Kidney (tissue), 14 donors: Measurements from ENCODE around the gene MMP14. TPM values are rescaled to one million over a fixed set of nuclear protein-coding genes. Genes with fewer than 3 reads are reported as not detected.

Experiments
- DNase-seq, 5 donors: peaks; one replicate each; pipeline ENCODE4 v3.0.0-alpha.2; 2013 to 2020
- FAIRE-seq: peaks from 2 replicates; lab custom pipeline; 2012; peaks lifted over from hg19 to GRCh38; lab: Jason Lieb, UNC
- H3K27ac ChIP-seq, 2 donors: one replicate each; pipeline ENCODE4 v1.7.0; 2013; ENCODE audit warnings: low read depth in 2 of 2, low read length in 2 of 2, inconsistent platforms in 1 of 2
- H3K27me3 ChIP-seq: one replicate; pipeline ENCODE4 v1.7.1; 2013; ENCODE audit warnings: low read length, inconsistent platforms; ENCODE audit not compliant: control insufficient read depth, insufficient read depth
- H3K36me3 ChIP-seq, 3 donors: one replicate each; pipeline versions ENCODE4 v1.7.0 to v1.7.1; 2013; ENCODE audit warnings: low read length in 3 of 3, control low read depth in 1 of 3, inconsistent platforms in 1 of 3; ENCODE audit not compliant: insufficient read depth in 3 of 3, control insufficient read depth in 2 of 3
- H3K4me1 ChIP-seq, 3 donors: one replicate each; pipeline versions ENCODE4 v1.7.0 to v1.7.1; 2013; ENCODE audit warnings: low read length in 3 of 3, inconsistent platforms in 1 of 3, low read depth in 1 of 3; ENCODE audit not compliant: control insufficient read depth in 2 of 3, insufficient read depth in 2 of 3
- H3K4me3 ChIP-seq, 3 donors: one replicate each; pipeline versions ENCODE4 v1.7.0 to v1.8.1; 2013; ENCODE audit warnings: low read length in 3 of 3, control low read depth in 1 of 3, inconsistent platforms in 1 of 3
- H3K9ac ChIP-seq, 3 donors: one replicate each; pipeline versions ENCODE4 v1.7.0 to v1.7.1; 2013; ENCODE audit warnings: low read length in 3 of 3, control low read depth in 1 of 3, inconsistent platforms in 1 of 3
- H3K9me3 ChIP-seq, 3 donors: one replicate each; pipeline versions ENCODE4 v1.7.0 to v1.7.1; 2013; ENCODE audit warnings: low read length in 3 of 3, control low read depth in 1 of 3, inconsistent platforms in 1 of 3; ENCODE audit not compliant: control insufficient read depth in 2 of 3, insufficient read depth in 1 of 3
- intact Hi-C: fragments of 100-400 bp; cut with DNase I; formaldehyde crosslinking; loops from one replicate; pipeline ENCODE4 v1.11.1; 2022
- polyA plus RNA-seq: library from polyadenylated mRNA; stranded (reverse); fragments of 350-450 nt; fragmentation: Illumina TruSeq; extraction: RNeasy Lipid Tissue Mini Kit (QIAGEN cat#74804); gene quantifications from one replicate; pipeline ENCODE4 v1.2.3, GENCODE V29; 2014; ENCODE audit warnings: low read depth, low replicate concordance; ENCODE audit not compliant: insufficient read depth
- total RNA-seq: library from RNA; stranded (reverse); fragmentation: NEBNext Ultra II Directional; extraction: Animal tissue kit (Norgen Biotek cat#: 25700); gene quantifications from one replicate; pipeline ENCODE4 v1.2.1, GENCODE V29; 2021
- TF ChIP-seq, protein P1 (sequence below): IDR thresholded peaks from 3 replicates; pipeline ENCODE4 v1.5.1; 2012; ENCODE audit warnings: mild to moderate bottlenecking, moderate library complexity, borderline replicate concordance; ENCODE audit not compliant: insufficient read depth; ENCODE audit errors: extremely low read depth
- donor health status: control.
- donor health status: control.
- donor health status: control.
- donor health status: control.
- donor health status: control.
- donor health status: DM: yes; HTN: yes; CAD: no.
- donor health status: Normal renal cell carcinoma (clear cell type).

MMP14 gene
- total and polyA plus RNA-seq, 2 donors from 2014 or later, result 30.1 to 108 TPM

DNA sequence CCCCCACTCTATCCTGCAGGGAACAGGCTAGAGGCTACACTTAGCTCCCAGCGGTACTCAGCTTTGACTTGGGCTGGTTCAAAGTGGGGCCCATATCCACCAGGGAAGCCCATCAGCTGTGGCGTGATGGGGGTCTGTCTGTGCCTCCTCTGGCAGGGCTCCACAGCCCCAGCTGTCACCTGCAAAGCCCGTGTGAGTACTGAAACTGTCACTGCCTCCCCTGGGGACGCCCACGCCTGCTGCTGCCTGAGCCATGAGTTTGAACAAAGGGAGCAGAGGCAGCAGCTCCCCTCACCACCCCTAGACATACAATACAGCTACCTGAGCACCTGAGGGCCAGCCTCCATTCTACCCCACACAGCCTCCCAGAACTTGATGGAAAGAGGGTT lies 51.6 kb downstream of the MMP14 start:
- TF ChIP-seq, protein P1, sequence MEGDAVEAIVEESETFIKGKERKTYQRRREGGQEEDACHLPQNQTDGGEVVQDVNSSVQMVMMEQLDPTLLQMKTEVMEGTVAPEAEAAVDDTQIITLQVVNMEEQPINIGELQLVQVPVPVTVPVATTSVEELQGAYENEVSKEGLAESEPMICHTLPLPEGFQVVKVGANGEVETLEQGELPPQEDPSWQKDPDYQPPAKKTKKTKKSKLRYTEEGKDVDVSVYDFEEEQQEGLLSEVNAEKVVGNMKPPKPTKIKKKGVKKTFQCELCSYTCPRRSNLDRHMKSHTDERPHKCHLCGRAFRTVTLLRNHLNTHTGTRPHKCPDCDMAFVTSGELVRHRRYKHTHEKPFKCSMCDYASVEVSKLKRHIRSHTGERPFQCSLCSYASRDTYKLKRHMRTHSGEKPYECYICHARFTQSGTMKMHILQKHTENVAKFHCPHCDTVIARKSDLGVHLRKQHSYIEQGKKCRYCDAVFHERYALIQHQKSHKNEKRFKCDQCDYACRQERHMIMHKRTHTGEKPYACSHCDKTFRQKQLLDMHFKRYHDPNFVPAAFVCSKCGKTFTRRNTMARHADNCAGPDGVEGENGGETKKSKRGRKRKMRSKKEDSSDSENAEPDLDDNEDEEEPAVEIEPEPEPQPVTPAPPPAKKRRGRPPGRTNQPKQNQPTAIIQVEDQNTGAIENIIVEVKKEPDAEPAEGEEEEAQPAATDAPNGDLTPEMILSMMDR, result no peak
- no peaks in the 10 kb centered on the region for H3K27me3 ChIP-seq
- peak overlapping the region in 1 of 2 donors; percentile 30 for H3K27ac ChIP-seq
- H3K4me3 ChIP-seq, result peak overlapping the region; percentile 65 to 91 (median 84)
- intact Hi-C loops, result no loop called here
- H3K4me1 ChIP-seq, result peaks cover 0 to 13% (median 4%) of the 10 kb centered on the region in 3 donors
- DNase-seq, result peak in 1 of 5 donors; percentile 54
- FAIRE-seq, result no peak
- peak overlapping the region in 1 of 3 donors; percentile 54 for H3K9ac ChIP-seq
- no peaks in the 10 kb centered on the region for H3K36me3 ChIP-seq
- H3K9me3 ChIP-seq, result no peaks in the 10 kb centered on the region

DNA sequence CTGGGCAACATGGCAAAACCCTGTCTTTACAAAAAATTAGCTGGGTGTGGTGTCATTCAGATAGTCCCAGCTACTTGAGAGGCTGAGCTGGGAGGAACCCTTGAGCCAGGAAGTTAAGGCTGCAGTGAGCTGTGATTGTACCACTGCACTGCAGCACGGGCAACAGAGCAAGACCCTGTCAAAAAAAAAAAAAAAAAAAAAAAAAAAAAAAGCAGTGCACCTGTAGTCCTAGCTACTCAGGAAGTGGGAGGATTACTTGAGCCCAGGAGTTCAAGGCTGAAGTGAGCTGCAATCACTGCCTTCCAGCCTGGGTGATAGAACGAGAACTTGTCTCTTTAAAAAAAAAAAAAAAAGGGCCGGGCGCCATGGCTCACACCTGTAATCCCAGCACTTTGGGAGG lies 52.3 kb downstream of the MMP14 start:
- Histone ChIP-seq H3K27me3 (no peaks in the 10 kb centered on the region), H3K36me3 (no peaks in the 10 kb centered on the region), H3K9me3 (no peaks in the 10 kb centered on the region), H3K4me3 (no peak overlapping the region), H3K4me1 (peaks cover 0 to 9% (median 4%) of the 10 kb centered on the region in 3 donors), H3K27ac (no peak overlapping the region), H3K9ac (no peak overlapping the region)
- no peak for FAIRE-seq
- TF ChIP-seq, protein P1, result no peak
- intact Hi-C loops, result no loop called here
- no peak for DNase-seq

DNA sequence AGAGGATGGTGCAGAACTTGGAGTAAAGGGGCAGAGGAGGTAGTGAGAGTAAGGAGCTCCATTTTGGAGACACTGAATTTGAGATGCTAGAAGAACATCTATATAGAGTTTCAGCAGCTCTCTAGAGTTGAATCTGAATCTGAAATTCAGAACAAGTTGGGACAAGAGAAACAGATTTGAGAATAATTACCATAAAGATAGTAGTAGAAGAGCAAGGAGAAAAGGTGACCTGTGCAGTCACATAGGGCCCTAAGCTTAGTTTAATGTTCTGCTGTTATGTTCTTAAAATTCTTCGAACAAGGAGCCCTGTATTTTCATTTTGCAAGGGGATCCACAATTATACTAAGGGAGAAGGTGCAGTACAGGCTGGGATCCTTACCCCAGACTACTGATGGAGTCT lies 54.0 kb downstream of the MMP14 start:
- Histone ChIP-seq H3K27ac (no peak overlapping the region), H3K27me3 (no peaks in the 10 kb centered on the region), H3K4me3 (no peak overlapping the region), H3K9me3 (no peaks in the 10 kb centered on the region), H3K36me3 (no peaks in the 10 kb centered on the region), H3K4me1 (peaks cover 0 to 9% (median 4%) of the 10 kb centered on the region in 3 donors), H3K9ac (no peak overlapping the region)
- TF ChIP-seq, protein P1, result no peak
- intact Hi-C loops, result no loop called here
- no peak for FAIRE-seq
- DNase-seq, result no peak

DNA sequence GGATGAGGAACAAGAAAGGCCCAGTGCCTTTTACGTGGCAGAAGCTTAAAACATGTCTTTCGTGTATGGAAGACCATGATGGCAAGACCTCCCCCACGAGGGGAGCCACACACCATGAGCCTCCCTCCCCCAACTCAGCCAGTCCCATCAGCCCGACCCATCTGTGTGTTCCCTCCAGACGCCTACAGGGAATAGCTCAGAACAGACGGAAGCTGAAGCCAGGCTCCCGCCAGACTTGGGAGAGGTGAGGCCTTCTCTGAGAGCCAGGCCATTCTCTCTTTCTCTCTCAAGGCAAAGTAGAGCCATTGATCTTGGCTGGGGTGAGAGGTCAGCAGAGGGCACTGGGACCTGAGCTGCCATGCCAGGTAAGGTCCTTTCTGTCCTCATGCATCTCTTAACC lies 56.1 kb downstream of the MMP14 start:
- no peaks in the 10 kb centered on the region for H3K27me3 ChIP-seq
- H3K4me3 ChIP-seq, result no peak overlapping the region
- no peak overlapping the region for H3K27ac ChIP-seq
- H3K4me1 ChIP-seq, result peaks cover 0 to 2% (median 0%) of the 10 kb centered on the region in 3 donors
- no peaks in the 10 kb centered on the region for H3K36me3 ChIP-seq
- no peaks in the 10 kb centered on the region for H3K9me3 ChIP-seq
- H3K9ac ChIP-seq, result no peak overlapping the region
- FAIRE-seq (no peak), DNase-seq (no peak)
- TF ChIP-seq, protein P1, result no peak
- intact Hi-C loops, result no loop called here
